Ovary (tissue), 9 donors: ENCODE measurements around the gene SH3PXD2B. TPM values are rescaled to one million over a fixed set of nuclear protein-coding genes. Genes with fewer than 3 reads are reported as not detected.
A peak's percentile ranks its signal among the peaks of the same experiment; 100 is the strongest.

Experiments
- DNase-seq, 5 donors: peaks; one replicate each; pipeline ENCODE4 v3.0.0-alpha.2; 2019 to 2020
- H3K27ac ChIP-seq, 2 donors: fragments of 200-600 bp; one replicate each; pipeline versions ENCODE4 v1.5.1 to v1.8.0; 2019 to 2022
- H3K27me3 ChIP-seq: fragments of 200-600 bp; one replicate; pipeline ENCODE4 v1.8.0; 2022
- H3K36me3 ChIP-seq: fragments of 200-600 bp; sonication (generic); one replicate; pipeline ENCODE4 v1.5.1; 2019
- H3K4me1 ChIP-seq: one replicate; pipeline ENCODE4 v1.8.1; 2013; ENCODE audit warnings: mild to moderate bottlenecking, moderate library complexity; ENCODE audit not compliant: insufficient read depth
- H3K4me3 ChIP-seq: fragments of 200-600 bp; sonication (generic); one replicate; pipeline ENCODE4 v1.5.1; 2017
- H3K9me3 ChIP-seq, 2 donors: fragments of 200-600 bp in 1 of 2; sonication (generic) in 1 of 2; one replicate each; pipeline versions ENCODE4 v1.5.1 to v1.8.1; 2013 to 2019; ENCODE audit warnings: mild to moderate bottlenecking in 1 of 2, moderate library complexity in 1 of 2
- CTCF ChIP-seq, 3 donors: fragments of 450-650 bp in 2 of 3; fragments of 200-600 bp in 1 of 3; IDR thresholded peaks; one replicate each; pipeline versions ENCODE4 v1.5.1 to v1.8.0; 2016 to 2022; ENCODE audit warnings: antibody characterized with exemption in 3 of 3, mild to moderate bottlenecking in 1 of 3
- EP300 ChIP-seq: sonication (generic); formaldehyde crosslinking; IDR thresholded peaks from one replicate; pipeline ENCODE4 v1.6.1; 2017; ENCODE audit warnings: antibody characterized with exemption
- POLR2A ChIP-seq: fragments of 450-650 bp; IDR thresholded peaks from one replicate; pipeline ENCODE4 v1.6.1; 2017; ENCODE audit warnings: antibody characterized with exemption, mild to moderate bottlenecking, moderate library complexity
- WGBS, 3 donors: extraction: QIAGEN DNeasy Blood & Tissue Kit in 1 of 3; methylation state at CpG; one replicate each; pipeline versions ENCODE4 v1.1.5 to v1.1.7; 2013 to 2017; 5-methylcytosine and 5-hydroxymethylcytosine counted together
- intact Hi-C, 4 donors: fragments of 100-400 bp; cut with DNase I; formaldehyde crosslinking; loops; one replicate each; pipeline versions ENCODE4 v1.11.0 to v1.15.1; 2022 to 2023
- polyA plus RNA-seq, 2 donors: library from polyadenylated mRNA; stranded (reverse); fragments of 200-250 nt in 1 of 2; fragments of 350-450 nt in 1 of 2; fragmentation: Illumina TruSeq in 1 of 2; extraction: RNeasy Lipid Tissue Mini Kit (QIAGEN cat#74804) in 1 of 2; gene quantifications; one replicate each; pipeline ENCODE4 v1.2.3, GENCODE V29; 2013 to 2014
- total RNA-seq, 7 donors: library from RNA; depleted of rRNA in 2 of 7; stranded (reverse); fragments of >200 nt in 2 of 7; fragmentation: NEBNext Ultra II Directional in 3 of 7; extraction: Animal tissue kit (Norgen Biotek cat#: 25700) in 3 of 7; gene quantifications; one replicate each; pipeline versions ENCODE4 v1.1.0 to v1.2.4, GENCODE V29; 2016 to 2023
- donor health status: DM: no; HTN: no; CAD: no; lungs with moderate emphysema.
- donor health status: DM: no; HTN: no; CAD: no.
- donor health status: Bipolar disorder and iron deficiency.
- donor health status: DM: yes; HTN: yes; CAD: no.
- donor health status: DM: no; HTN: no; CAD: no.
- donor health status: DM: yes; HTN: yes; CAD: no.

The SH3PXD2B gene
- total and polyA plus RNA-seq, 9 donors, result 13.0 to 71.8 (median 49.9) TPM

GRCh38 chr5:172438319-172438668, 16.0 kb downstream of the SH3PXD2B start:
- Histone ChIP-seq H3K4me3 (no peak overlapping the region), H3K27me3 (no peaks in the 10 kb centered on the region), H3K27ac (peak overlapping the region in 1 of 2 donors; percentile 17), H3K9me3 (no peaks in the 10 kb centered on the region), H3K4me1 (peaks cover 12% of the 10 kb centered on the region), H3K36me3 (no peaks in the 10 kb centered on the region)
- intact Hi-C loops, result no loop called here
- DNase-seq, result peak in 1 of 5 donors; percentile 35
- TF ChIP-seq CTCF (IDR thresholded peaks at IDR 0.05), result no peak
- no peak for TF ChIP-seq POLR2A
- TF ChIP-seq EP300, result no peak
- 68 to 73% (median 70%) methylated on average over 6 of the region's 6 CpGs for WGBS, 3 donors

GRCh38 chr5:172437445-172438318, 16.6 kb downstream of the SH3PXD2B start:
- Histone ChIP-seq H3K27ac (peak overlapping the region; percentile 31 to 72), H3K4me3 (no peak overlapping the region), H3K9me3 (no peaks in the 10 kb centered on the region), H3K27me3 (no peaks in the 10 kb centered on the region), H3K36me3 (no peaks in the 10 kb centered on the region), H3K4me1 (peaks cover 12% of the 10 kb centered on the region)
- DNase-seq, result peak in 3 of 5 donors; percentile 71 to 74 (median 73)
- WGBS, 3 donors, result 70 to 76% (median 72%) methylated on average over 14 of the region's 14 CpGs
- intact Hi-C loops, result no loop called here
- TF ChIP-seq CTCF (IDR thresholded peaks at IDR 0.05), result no peak
- peak; percentile 28 for TF ChIP-seq EP300

DNA sequence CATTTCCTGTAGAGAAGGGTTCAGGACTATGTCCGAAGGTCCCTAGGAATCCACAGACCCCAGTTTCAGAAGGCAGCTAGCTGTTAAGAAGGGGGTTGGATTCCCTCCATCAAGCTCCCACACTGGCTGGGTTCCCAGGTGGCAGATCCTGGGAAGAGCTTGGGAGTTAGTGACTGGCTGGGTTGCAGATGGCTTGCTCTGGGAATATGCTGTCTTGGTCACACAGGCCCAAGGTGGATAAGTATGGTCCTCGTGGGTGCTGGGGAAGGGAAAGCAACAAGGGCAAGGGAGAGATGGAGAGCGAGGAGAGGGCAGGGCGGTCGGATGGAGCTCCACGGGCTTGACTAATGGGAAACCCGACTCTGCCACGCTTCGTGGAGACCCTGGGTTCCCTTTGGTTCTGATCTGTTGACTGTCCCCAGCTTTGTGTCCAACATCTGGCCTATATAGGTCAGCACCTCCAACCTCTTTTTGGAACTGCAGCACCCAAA, 17.4 kb downstream of the SH3PXD2B start:
- no peaks in the 10 kb centered on the region for H3K36me3 ChIP-seq
- 81% methylated on average over 9 of the region's 9 CpGs for WGBS, 3 donors
- H3K27ac ChIP-seq, result peak overlapping the region; percentile 31 to 72
- no peaks in the 10 kb centered on the region for H3K9me3 ChIP-seq
- H3K4me3 ChIP-seq, result no peak overlapping the region
- DNase-seq, result peak in 1 of 5 donors; percentile 43
- H3K4me1 ChIP-seq, result peaks cover 12% of the 10 kb centered on the region
- no peak for TF ChIP-seq EP300
- no peak for TF ChIP-seq POLR2A
- TF ChIP-seq CTCF (IDR thresholded peaks at IDR 0.05), result no peak
- no peaks in the 10 kb centered on the region for H3K27me3 ChIP-seq
- intact Hi-C loops, result no loop called here

DNA sequence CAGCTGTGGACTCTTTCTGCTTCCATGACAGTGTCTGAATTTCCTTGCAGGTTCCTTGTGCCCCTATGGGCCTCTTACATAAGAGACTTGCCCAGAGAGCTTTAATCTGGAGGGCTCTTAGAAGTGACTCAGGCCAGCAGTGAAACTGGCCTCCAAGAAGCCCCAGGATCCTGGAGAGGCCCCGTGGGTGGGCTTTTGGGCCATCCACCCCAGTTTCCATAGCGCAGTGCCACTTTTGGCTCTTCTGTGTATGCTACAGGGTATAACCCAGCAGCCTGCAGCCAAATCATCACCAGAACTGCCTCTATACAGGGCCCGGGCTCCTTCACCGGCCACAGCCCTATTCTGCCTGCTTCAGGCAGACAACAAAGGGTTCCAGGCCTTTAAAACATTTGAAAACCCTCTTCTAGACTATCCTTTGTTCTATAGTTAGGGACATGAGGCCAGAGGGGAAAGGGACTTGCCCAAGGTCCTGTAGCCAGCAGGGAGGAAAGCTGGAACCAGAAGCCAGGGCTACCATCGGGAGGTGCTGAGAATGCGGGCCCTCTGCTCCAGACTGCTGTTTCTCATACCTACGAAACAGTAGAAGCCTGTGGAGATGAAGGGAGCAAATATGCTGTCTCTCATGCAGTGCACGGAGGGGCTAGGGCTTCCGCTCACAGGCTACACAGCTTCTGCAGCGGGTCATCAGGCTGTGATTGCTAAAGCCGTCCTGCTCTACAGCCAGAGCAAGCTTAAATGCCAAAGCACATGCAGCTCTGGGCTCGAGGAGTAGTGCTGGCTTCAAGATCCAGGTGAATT, 18.0 kb downstream of the SH3PXD2B start:
- peaks cover 12% of the 10 kb centered on the region for H3K4me1 ChIP-seq
- DNase-seq, result peak in 2 of 5 donors; percentile 14 to 33
- intact Hi-C loops, result no loop called here

More for the DNA sequence above, 18.0 kb downstream of the SH3PXD2B start:
- Histone ChIP-seq H3K4me3 (no peak overlapping the region), H3K27ac (peak overlapping the region; percentile 23 to 72), H3K36me3 (no peaks in the 10 kb centered on the region), H3K27me3 (no peaks in the 10 kb centered on the region), H3K9me3 (no peaks in the 10 kb centered on the region)
- no peak for TF ChIP-seq EP300
- WGBS, 3 donors, result 73 to 89% (median 87%) methylated on average over 12 of the region's 12 CpGs
